Stimulated activated CD4-positive, alpha-beta T cell treated with anti-CD3 and anti-CD28 coated beads, Interleukin-4, amount 100 ng/mL, for 4 hours (primary cell): ENCODE results near the gene CEL.
"Not testable (repeated sequence)": the region's sequence is repeated elsewhere in the genome, so short reads cannot be mapped to it uniquely, and the experiment has no call there.

Source experiments
- DNase-seq, 2 experiments: peaks; one replicate each; pipeline ENCODE4 v3.0.0-alpha.2; 2020

CEL gene

GRCh38 chr9:133065070-133065388 lies 3.2 kb downstream of the CEL start:
- DNase-seq, result no peak

DNA sequence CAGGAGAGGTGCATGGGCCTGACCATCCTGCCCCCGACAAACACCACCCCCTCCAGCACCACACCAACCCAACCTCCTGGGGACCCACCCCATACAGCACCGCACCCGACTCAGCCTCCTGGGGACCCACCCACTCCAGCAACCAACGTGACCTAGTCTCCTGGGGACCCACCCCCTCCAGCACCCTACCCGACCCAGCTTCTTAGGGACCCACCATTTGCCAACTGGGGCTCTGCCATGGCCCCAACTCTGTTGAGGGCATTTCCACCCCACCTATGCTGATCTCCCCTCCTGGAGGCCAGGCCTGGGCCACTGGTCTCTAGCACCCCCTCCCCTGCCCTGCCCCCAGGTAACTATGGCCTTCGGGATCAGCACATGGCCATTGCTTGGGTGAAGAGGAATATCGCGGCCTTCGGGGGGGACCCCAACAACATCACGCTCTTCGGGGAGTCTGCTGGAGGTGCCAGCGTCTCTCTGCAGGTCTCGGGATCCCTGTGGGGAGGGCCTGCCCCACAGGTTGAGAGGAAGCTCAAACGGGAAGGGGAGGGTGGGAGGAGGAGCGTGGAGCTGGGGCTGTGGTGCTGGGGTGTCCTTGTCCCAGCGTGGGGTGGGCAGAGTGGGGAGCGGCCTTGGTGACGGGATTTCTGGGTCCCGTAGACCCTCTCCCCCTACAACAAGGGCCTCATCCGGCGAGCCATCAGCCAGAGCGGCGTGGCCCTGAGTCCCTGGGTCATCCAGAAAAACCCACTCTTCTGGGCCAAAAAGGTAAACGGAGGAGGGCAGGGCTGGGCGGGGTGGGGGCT lies 4.6 kb downstream of the CEL start:
- DNase-seq, result no peak

GRCh38 chr9:133067006-133067405 lies 5.2 kb downstream of the CEL start:
- no peak for DNase-seq

GRCh38 chr9:133067813-133068212 lies 6.0 kb downstream of the CEL start:
- DNase-seq, result no peak

GRCh38 chr9:133068431-133068830 lies 6.7 kb downstream of the CEL start:
- not testable (repeated sequence) for DNase-seq

DNA sequence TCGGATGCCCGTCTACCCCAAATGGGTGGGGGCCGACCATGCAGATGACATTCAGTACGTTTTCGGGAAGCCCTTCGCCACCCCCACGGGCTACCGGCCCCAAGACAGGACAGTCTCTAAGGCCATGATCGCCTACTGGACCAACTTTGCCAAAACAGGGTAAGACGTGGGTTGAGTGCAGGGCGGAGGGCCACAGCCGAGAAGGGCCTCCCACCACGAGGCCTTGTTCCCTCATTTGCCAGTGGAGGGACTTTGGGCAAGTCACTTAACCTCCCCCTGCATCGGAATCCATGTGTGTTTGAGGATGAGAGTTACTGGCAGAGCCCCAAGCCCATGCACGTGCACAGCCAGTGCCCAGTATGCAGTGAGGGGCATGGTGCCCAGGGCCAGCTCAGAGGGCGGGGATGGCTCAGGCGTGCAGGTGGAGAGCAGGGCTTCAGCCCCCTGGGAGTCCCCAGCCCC lies 8.8 kb downstream of the CEL start:
- DNase-seq, result not testable (repeated sequence)

DNA sequence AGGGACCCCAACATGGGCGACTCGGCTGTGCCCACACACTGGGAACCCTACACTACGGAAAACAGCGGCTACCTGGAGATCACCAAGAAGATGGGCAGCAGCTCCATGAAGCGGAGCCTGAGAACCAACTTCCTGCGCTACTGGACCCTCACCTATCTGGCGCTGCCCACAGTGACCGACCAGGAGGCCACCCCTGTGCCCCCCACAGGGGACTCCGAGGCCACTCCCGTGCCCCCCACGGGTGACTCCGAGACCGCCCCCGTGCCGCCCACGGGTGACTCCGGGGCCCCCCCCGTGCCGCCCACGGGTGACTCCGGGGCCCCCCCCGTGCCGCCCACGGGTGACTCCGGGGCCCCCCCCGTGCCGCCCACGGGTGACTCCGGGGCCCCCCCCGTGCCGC lies 9.2 kb downstream of the CEL start:
- DNase-seq, result not testable (repeated sequence)

DNA sequence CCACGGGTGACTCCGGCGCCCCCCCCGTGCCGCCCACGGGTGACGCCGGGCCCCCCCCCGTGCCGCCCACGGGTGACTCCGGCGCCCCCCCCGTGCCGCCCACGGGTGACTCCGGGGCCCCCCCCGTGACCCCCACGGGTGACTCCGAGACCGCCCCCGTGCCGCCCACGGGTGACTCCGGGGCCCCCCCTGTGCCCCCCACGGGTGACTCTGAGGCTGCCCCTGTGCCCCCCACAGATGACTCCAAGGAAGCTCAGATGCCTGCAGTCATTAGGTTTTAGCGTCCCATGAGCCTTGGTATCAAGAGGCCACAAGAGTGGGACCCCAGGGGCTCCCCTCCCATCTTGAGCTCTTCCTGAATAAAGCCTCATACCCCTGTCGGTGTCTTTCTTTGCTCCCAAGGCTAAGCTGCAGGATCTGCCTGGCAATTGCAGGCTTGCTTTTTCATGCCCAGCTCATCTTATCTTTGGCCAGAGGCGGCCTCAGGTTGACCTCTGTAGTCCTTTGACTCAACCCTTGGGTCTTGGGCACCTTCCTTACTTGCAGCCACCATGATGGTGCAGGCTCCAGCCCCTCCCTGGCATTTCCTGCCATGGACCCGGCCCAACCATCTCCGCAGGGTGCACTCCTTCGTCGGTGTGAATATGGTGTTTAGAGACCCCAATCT lies 9.8 kb downstream of the CEL start:
- no peak for DNase-seq

- DNase-seq, result not testable (repeated sequence)
Measured at GRCh38 chr9:133072210-133072609, 10.4 kb downstream of the CEL start.

DNA sequence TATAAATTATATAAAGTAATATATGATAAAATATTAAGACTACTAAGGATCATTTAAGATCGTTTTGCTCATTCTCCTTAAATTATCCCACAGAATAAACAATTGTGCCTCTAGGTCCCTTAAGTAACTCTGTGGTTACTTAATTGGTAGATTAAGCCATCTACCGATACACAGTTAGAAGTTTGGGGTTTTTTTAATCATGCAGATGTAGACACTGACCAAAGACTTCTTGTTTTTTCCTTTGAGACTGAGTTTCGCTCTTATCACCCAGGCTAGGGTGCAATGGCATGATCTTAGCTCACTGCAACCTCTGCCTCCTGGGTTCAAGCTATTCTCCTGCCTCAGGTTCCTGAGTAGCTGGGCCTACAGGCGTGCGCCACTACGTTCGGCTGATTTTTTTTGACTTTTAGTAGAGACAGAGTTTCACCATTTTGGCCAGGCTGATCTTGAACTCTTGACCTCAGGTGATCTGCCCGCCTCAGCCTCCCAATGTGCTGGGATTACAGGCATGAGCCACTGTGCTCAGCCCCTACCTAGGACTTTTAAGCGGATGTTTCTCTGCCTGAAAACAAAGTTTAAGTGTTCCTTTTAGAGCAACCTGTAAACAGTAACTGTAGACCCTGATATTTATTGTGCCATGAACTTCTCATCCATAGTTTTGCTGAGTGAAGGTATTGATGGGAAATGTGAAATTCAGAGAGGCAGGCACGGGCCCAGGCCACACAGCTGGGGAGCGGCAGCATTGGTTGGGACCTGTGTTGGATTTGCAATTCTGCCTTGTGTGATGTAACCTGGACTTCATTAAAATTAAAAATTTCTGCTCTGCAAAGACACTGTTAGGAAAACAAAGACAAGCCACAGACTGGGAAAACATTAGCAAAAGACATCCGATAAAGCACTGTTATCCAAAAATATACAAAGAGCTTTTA lies 11.6 kb downstream of the CEL start:
- no peak for DNase-seq

DNA sequence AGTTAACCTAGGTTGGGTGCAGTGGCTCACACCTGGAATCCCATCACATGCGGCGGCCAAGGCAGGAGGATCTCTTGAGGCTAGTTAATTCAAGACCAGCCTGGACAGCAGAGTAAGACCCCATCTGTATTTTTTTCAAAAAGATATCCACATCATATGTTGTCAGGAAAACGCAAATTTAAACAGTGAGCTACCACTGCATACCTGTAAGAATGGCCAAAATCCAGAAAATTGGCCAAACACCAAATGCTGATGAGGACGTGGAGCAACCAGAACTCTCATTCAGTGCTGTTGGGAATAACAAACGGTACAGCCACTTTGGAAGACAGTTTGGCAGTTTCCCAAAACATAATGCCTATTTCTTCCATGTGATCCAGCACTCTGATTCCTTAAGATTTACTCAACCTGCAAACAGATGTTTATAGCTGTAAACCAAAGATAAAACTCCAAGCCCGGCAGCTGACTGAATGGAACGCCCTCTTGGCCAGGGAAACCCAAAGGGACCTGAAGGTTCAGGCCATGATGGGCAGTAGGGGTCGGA lies 12.4 kb downstream of the CEL start:
- DNase-seq, result no peak

DNA sequence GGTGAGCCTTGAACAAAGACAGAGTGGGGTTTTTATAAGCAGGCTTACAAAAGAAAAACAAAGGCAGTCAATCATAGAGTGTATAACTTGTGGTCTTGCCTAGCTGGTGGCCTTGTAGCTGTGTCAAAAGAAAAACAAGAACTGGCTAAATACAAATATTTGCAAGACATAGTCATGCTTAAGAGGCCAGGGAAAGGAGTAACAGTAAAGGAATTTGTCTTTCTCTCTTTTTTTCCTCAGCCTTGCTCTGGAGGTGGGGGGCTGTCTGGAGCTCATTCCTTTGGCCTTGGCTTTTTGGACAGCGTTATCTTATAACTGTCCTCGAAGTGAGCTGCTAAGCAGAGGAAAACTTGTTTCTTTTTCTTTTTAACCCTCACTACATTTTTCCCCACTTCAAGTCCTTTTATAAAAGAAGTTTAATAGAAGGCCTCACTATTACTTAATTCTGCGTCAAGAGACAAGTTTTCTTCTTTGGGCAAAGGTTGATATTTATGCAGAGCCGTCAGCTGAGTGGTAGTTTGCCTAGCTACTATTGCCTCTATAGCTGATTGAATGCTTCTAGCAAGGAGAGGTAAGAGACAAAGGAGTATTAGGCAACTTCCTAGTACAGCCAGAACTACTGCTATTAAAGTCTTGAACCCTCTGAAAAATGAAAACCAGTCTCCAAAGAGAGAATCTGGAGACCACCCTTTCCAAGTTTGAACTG lies 14.3 kb downstream of the CEL start:
- DNase-seq, result no peak

- DNase-seq, result no peak
Measured at GRCh38 chr9:133076691-133077090, 14.9 kb downstream of the CEL start.

DNA sequence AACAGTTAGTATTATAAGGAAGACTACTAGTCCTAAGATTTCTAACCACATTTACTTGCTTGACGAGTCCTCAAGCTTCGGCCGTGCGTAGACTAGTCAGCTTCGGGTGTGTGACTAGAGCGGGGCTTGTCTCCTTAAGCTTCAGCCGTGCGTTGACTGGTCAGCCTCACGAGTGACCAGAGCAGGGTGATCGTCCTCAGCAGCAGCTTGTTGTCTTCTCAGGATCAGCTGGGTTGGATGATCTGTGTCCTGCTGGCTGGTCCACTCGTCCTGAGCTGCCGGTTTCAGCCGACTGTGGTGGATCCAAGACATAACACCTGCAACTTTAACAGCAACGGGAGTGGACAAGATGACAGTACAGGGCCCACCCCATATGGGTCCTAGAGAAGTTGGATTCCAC lies 16.7 kb downstream of the CEL start:
- no peak for DNase-seq

- DNase-seq, result no peak
Measured at GRCh38 chr9:133080161-133080560, 18.4 kb downstream of the CEL start.

DNA sequence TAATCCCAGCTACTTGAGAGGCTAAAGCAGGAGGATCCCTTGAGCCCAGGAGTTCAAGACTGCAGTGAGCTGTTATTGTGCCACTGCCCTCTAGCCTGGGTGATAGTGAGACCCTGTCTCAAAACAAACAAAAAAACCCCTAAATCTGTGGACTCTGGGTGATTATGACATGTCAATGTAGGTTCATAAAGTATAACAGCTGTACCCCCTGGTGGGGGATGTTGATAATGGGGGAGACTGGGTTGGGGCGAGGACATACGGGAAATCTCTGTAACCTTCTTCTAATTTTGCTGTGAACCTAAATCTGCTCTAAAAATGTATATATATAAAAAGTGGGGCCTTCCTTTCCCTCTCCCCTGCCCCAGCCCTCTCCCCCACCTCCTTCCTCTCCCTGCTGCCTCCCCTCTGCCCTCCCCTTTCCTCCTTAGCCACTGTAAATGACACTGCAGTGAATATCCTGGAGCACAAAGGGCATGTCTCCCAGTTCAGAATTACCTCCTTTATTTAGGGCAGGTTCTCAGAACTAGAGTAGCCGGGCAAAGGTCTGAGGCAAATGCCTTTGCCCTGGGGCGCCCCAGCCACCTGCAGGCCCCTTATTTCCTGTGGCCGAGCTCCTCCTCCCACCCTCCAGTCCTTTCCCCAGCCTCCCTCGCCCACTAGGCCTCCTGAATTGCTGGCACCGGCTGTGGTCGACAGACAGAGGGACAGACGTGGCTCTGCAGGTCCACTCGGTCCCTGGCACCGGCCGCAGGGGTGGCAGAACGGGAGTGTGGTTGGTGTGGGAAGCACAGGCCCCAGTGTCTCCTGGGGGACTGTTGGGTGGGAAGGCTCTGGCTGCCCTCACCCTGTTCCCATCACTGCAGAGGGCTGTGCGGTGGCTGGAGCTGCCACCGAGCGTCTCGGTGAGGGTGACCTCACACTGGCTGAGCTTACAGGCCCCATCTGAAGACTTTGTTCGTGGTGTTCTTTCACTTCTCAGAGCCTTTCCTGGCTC lies 19.3 kb downstream of the CEL start:
- DNase-seq, result not testable (repeated sequence)

DNA sequence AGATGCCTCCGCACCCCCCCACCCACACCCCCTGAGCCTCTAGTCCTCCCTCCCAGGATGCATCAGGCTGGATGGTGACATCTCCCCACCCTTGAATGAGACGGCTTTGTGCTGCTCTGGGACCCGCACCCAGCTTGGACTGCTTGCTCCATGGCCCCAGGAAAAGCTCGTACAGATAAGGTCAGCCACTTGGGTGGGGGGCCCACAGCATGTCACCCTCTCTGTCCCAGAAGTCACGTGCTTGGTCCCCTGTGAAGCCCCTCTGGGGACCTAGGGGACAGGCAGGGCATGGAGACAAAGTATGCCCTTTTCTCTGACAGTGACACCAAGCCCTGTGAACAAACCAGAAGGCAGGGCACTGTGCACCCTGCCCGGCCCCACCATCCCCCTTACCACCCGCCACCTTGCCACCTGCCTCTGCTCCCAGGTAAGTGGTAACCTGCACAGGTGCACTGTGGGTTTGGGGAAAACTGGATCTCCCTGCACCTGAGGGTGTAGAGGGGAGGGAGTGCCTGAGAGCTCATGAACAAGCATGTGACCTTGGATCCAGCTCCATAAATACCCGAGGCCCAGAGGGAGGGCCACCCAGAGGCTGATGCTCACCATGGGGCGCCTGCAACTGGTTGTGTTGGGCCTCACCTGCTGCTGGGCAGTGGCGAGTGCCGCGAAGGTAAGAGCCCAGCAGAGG lies 20.3 kb downstream of the CEL start:
- not testable (repeated sequence) for DNase-seq

DNA sequence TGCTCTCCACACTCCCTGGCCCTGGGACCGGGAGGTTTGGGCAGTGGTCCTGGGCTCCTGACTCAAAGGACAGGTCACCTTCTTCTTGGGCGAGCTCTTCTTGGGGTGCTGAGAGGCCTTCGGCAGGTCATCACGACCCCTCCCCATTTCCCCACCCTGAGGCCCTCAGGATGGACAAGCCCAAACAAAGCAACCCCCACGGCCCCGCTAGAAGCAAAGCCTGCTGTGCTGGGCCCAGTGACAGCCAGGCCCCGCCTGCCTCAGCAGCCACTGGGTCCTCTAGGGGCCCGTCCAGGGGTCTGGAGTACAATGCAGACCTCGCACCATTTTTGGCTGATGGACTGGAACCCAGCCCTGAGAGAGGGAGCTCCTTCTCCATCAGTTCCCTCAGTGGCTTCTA lies 21.9 kb downstream of the CEL start:
- DNase-seq, result not testable (repeated sequence)

GRCh38 chr9:133086212-133086860 lies 24.6 kb downstream of the CEL start:
- DNase-seq, result not testable (repeated sequence)

- no peak for DNase-seq
Measured at GRCh38 chr9:133086894-133087293, 25.1 kb downstream of the CEL start.
